Nephron (organoid): Measurements from ENCODE around the gene PAN3.
A peak's percentile ranks its signal among the peaks of the same experiment; 100 is the strongest.

Experiments used
- H3K27ac Mint-ChIP-seq, 3 experiments: 2 replicates each; pipeline ENCODE4 v1.8.0; 2020; ENCODE audit warnings: mixed read lengths in 3 of 3, mild to moderate bottlenecking in 2 of 3, moderate library complexity in 1 of 3
- H3K27me3 Mint-ChIP-seq: 2 replicates; pipeline ENCODE4 v1.8.0; 2021; ENCODE audit warnings: low read depth, mild to moderate bottlenecking, moderate library complexity, mixed read lengths
- H3K36me3 Mint-ChIP-seq: 2 replicates; pipeline ENCODE4 v1.8.0; 2020; ENCODE audit warnings: low read depth, mixed read lengths
- H3K4me1 Mint-ChIP-seq: 2 replicates; pipeline ENCODE4 v1.8.0; 2020; ENCODE audit warnings: mixed read lengths
- H3K4me3 Mint-ChIP-seq, 3 experiments: 2 replicates each; pipeline ENCODE4 v1.8.0; 2020; ENCODE audit warnings: mild to moderate bottlenecking in 3 of 3, mixed read lengths in 3 of 3, moderate library complexity in 2 of 3
- H3K9me3 Mint-ChIP-seq: 2 replicates; pipeline ENCODE4 v1.8.0; 2020; ENCODE audit warnings: mixed read lengths
- TF ChIP-seq, protein P1 (sequence below), 3 experiments: fragments of 200-600 bp; sonication (generic); IDR thresholded peaks; one replicate each; pipeline ENCODE4 v1.5.0; 2021; ENCODE audit warnings: antibody characterized with exemption in 3 of 3; ENCODE audit not compliant: unreplicated experiment in 3 of 3

Gene PAN3

GRCh38 chr13:28321756-28322155 lies 183.4 kb downstream of the PAN3 start:
- H3K36me3 Mint-ChIP-seq, result peaks cover 3% of the 10 kb centered on the region
- no peak overlapping the region for H3K4me3 Mint-ChIP-seq
- no peaks in the 10 kb centered on the region for H3K9me3 Mint-ChIP-seq
- peaks cover 68% of the 10 kb centered on the region for H3K4me1 Mint-ChIP-seq
- TF ChIP-seq, protein P1, sequence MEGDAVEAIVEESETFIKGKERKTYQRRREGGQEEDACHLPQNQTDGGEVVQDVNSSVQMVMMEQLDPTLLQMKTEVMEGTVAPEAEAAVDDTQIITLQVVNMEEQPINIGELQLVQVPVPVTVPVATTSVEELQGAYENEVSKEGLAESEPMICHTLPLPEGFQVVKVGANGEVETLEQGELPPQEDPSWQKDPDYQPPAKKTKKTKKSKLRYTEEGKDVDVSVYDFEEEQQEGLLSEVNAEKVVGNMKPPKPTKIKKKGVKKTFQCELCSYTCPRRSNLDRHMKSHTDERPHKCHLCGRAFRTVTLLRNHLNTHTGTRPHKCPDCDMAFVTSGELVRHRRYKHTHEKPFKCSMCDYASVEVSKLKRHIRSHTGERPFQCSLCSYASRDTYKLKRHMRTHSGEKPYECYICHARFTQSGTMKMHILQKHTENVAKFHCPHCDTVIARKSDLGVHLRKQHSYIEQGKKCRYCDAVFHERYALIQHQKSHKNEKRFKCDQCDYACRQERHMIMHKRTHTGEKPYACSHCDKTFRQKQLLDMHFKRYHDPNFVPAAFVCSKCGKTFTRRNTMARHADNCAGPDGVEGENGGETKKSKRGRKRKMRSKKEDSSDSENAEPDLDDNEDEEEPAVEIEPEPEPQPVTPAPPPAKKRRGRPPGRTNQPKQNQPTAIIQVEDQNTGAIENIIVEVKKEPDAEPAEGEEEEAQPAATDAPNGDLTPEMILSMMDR (IDR thresholded peaks at IDR 0.05; ENCODE audit: unreplicated experiment in 3 of 3), result no peak
- peak overlapping the region; percentile 47 to 59 (median 52) for H3K27ac Mint-ChIP-seq
- H3K27me3 Mint-ChIP-seq, result peaks cover 4% of the 10 kb centered on the region

- Mint-ChIP-seq H3K4me3 (no peak overlapping the region), H3K4me1 (peaks cover 62% of the 10 kb centered on the region)
These were observed 184.0 kb downstream of the PAN3 start for GRCh38 chr13:28322256-28322905.

DNA sequence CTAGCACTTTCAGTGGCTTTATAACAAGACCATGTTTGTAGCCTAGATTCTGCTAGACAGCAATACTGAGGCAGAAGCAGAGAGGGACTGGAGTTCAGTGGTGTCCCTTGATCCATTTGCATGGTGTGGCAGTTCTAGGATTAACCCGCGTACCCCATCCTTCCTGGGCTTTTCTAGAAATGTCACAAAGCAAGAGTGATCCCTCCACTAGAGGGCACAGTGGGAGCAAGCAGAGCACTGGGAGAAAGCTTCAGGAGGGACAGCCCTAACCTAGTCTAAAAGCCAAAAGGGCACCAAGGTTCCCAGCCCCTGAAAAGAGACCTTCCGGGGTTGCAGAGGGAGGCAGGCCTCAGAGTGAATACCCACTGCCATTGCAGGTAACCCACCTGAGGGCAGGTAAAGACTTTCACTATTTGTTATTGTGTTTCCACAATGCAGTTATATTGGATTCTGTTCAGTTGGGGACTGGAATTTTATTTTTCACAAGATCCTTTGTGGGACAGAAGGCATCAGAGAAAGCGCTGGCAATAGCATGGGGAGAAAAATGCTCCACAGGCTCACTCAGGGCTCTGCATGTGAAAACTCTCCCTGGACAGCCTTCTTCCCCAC lies 185.9 kb downstream of the PAN3 start:
- TF ChIP-seq, protein P1 (IDR thresholded peaks at IDR 0.05; ENCODE audit: unreplicated experiment in 3 of 3), result peak; percentile 58 to 72 (median 60)
- Mint-ChIP-seq H3K4me3 (no peak overlapping the region), H3K4me1 (peaks cover 50% of the 10 kb centered on the region), H3K27me3 (peaks cover 4% of the 10 kb centered on the region), H3K27ac (peak overlapping the region in 1 of 3 experiments; percentile 6), H3K36me3 (peaks cover 3% of the 10 kb centered on the region), H3K9me3 (no peaks in the 10 kb centered on the region)

More at GRCh38 chr13:28322256-28322905, 184.0 kb downstream of the PAN3 start:
- TF ChIP-seq, protein P1 (IDR thresholded peaks at IDR 0.05; ENCODE audit: unreplicated experiment in 3 of 3), result no peak
- peaks cover 3% of the 10 kb centered on the region for H3K36me3 Mint-ChIP-seq
- H3K27ac Mint-ChIP-seq, result peak overlapping the region in 2 of 3 experiments; percentile 38 to 52
- H3K27me3 Mint-ChIP-seq, result peaks cover 4% of the 10 kb centered on the region
- no peaks in the 10 kb centered on the region for H3K9me3 Mint-ChIP-seq

GRCh38 chr13:28325022-28325421 lies 186.7 kb downstream of the PAN3 start:
- Mint-ChIP-seq H3K4me3 (no peak overlapping the region), H3K4me1 (peaks cover 50% of the 10 kb centered on the region), H3K9me3 (no peaks in the 10 kb centered on the region), H3K36me3 (no peaks in the 10 kb centered on the region), H3K27ac (peak overlapping the region in 1 of 3 experiments; percentile 32), H3K27me3 (peaks cover 4% of the 10 kb centered on the region)
- TF ChIP-seq, protein P1 (IDR thresholded peaks at IDR 0.05; ENCODE audit: unreplicated experiment in 3 of 3), result no peak

- Mint-ChIP-seq H3K27ac (no peak overlapping the region), H3K4me3 (no peak overlapping the region), H3K36me3 (no peaks in the 10 kb centered on the region), H3K27me3 (peaks cover 4% of the 10 kb centered on the region), H3K4me1 (peaks cover 44% of the 10 kb centered on the region), H3K9me3 (no peaks in the 10 kb centered on the region)
- TF ChIP-seq, protein P1 (IDR thresholded peaks at IDR 0.05; ENCODE audit: unreplicated experiment in 3 of 3), result no peak
These were observed 187.7 kb downstream of the PAN3 start for GRCh38 chr13:28326056-28326455.
